ENCODE measurements around the gene MUC6. TPM values are rescaled to one million over a fixed set of nuclear protein-coding genes. Genes with fewer than 3 reads are reported as not detected.

MUC6 gene
- polyA plus RNA-seq, 3 donors = 14.8 to 31.8 (median 17.0) TPM

- no peak for DNase-seq (ENCODE audit: extremely low read depth in 1 of 11, low read depth in 9 of 11, low spot score in 4 of 11)
Measured at GRCh38 chr11:1054143-1055108, 17.9 kb upstream of the MUC6 start.

DNA sequence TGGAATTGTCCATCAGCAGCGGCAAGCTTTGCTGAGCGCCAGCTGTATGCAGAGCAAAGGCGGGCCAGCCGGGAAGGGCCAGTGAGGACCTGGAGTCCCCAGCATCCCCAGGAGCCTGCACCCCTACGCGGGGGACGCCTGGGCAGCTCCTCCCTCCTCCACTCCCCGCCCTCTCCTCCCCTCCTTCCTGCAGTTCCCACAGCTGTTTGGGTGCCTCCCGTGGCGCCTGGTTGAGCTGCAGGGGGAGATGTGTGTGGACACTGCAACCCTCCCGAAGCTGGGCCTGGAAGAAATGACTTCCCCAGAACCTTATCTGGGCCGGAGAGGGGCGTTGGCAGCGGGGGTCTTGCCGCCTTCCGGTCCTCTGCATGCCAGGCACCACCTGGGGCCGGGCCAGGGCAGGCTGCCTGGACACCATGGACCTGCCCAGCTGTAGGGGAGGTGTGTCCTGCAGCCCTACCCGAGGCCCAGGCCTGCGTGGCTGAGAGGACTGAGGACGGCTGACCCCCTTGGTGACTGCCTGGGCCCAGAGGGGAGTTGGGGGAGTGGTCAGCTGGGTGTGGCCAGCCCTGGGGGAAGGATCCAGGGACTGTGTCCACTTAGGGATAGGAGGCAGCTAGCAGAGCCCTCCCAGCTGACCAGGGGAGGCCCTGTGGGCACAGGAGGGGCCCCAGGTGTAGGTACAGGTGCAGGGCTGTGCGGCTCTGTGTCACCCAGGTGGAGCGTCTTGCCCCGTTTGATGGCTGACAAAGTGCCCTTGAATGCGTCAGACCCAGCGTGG is 16.8 kb upstream of the MUC6 start:
- DNase-seq (ENCODE audit: extremely low read depth in 1 of 11, low read depth in 9 of 11, low spot score in 4 of 11) = no peak

- DNase-seq (ENCODE audit: extremely low read depth in 1 of 11, low read depth in 9 of 11, low spot score in 4 of 11) = no peak
Measured at GRCh38 chr11:1052133-1053011, 15.9 kb upstream of the MUC6 start.

GRCh38 chr11:1051356-1052132 is 15.0 kb upstream of the MUC6 start:
- DNase-seq (ENCODE audit: extremely low read depth in 1 of 11, low read depth in 9 of 11, low spot score in 4 of 11) = no peak

GRCh38 chr11:1050581-1051355 is 14.2 kb upstream of the MUC6 start:
- peak in 10 of 11 donors; percentile 42 to 61 (median 53) for DNase-seq (ENCODE audit: extremely low read depth in 1 of 11, low read depth in 9 of 11, low spot score in 4 of 11)

DNA sequence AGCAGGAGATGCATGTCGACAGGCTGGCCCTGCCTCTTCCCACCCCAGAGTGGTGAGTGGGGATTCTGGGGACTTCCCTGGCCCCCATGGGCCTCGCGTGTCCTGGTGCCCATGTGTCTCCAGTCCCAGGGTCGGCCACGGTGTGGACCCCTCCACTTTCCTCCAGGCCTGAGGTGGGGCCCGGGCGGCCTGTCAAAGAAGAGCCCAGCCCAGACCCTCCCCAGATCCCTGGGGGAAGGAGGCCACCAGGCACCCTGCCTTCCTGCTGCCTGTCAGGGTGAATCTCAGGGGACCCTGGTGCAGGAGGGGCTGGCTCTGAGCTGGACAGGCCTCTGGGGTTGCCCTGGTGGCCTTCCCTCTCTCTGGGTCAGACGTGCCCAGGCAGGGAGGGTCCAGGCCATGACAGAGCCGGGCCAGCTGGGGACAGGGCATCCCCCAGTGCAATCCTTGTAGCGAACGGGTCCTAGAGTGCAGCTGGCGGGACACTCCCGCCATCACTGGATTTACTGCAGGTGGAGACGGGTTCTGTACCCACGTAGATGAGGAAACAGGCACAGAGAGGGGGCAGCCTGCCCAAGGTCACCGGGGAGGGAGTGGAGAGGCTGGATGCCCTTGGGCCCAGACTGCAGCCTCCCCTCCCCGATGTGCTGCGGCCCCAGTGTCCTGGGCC is 13.5 kb upstream of the MUC6 start:
- no peak for DNase-seq (ENCODE audit: extremely low read depth in 1 of 11, low read depth in 9 of 11, low spot score in 4 of 11)

- no peak for DNase-seq (ENCODE audit: extremely low read depth in 1 of 11, low read depth in 9 of 11, low spot score in 4 of 11)
Measured at GRCh38 chr11:1049431-1049891, 12.9 kb upstream of the MUC6 start.

GRCh38 chr11:1049071-1049405 is 12.5 kb upstream of the MUC6 start:
- no peak for DNase-seq (ENCODE audit: extremely low read depth in 1 of 11, low read depth in 9 of 11, low spot score in 4 of 11)

DNA sequence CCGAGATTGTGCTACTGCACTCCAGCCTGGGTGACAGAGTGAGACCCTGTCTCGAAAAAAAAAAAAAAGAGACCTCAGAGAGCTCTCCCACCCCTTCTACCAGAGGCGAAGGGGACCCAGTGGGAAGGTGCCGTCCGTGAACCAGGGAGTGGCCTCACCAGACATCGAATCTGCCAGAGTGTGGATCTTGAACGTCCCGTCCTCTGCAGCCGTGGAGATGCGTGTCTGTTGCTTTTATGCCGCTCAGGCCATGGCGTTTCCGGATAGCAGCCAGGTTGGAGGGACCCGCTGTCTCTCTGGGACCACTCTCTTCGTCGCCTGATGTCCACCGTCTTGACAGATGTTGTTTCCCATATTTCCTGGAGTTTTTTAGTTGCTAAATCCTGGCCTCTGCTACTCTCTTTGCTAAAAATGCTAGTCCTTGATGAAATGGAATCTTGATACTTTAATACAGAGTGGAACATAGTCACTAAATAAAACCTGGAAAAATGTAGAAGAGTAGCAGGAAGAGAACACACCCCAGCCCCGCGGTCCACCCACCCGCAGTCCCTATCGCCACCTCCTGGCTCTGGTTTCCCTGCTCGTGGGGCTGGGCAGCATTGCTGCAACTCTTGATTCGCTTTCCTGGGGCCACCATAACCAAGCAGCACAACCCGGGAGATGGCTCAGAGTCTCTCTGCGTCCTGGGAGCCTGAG is 12.0 kb upstream of the MUC6 start:
- no peak for DNase-seq (ENCODE audit: extremely low read depth in 1 of 11, low read depth in 9 of 11, low spot score in 4 of 11)

DNA sequence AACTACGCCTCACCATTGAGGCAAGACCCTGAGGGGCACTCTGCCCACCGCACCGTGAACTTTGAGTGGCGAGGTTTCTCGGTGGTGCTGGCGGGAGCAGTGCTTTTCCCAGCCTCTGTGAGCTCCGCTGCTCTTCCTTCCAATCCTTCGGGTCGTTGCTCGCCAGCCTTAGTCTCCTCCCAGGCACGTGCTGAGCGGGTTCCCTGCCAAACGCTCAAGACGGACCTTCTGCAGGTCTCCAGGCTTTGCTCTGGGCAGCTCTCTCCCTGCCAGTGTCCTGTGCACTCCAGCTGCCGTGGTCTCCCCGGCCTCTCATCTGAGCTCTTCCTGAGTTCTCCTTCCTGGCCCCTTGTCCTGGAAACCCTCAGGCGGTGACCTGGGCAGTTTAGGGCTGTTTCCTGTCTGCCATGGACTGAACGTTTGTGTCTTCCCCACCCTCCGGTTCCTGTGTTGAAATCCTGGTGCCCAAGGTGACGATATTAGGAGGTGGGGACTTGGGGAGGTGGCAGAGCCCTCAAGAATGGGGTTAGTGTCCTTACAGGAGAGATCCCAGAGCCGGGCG is 11.2 kb upstream of the MUC6 start:
- DNase-seq (ENCODE audit: extremely low read depth in 1 of 11, low read depth in 9 of 11, low spot score in 4 of 11) = no peak

- DNase-seq (ENCODE audit: extremely low read depth in 1 of 11, low read depth in 9 of 11, low spot score in 4 of 11) = no peak
Measured at GRCh38 chr11:1044160-1044559, 7.6 kb upstream of the MUC6 start.

DNA sequence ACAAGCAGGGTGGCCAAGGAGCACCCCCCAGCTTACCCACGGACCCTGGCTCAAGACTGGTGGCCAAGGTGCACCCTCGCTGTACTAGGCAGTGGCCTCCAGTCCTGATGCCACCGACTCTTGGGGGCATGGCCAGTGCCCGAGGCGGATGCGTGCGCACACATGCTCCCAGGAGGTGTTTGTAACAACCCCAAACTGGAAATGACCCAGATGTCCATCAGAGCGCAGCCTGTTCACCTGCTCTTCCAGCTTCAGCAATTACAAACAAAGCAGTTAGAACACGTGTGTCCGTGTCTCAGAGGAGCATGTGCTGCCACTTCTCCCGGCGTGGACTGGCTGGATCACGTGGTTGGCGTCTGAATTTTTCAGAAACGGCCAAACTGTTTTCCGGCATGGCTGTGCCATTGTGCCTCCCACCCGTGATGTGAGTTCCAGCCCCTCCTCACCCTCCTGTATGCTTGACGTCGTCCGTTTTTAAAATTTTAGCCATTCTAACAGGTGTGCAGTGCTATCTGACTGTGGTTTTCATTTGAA is 7.1 kb upstream of the MUC6 start:
- DNase-seq (ENCODE audit: extremely low read depth in 1 of 11, low read depth in 9 of 11, low spot score in 4 of 11) = no peak

DNA sequence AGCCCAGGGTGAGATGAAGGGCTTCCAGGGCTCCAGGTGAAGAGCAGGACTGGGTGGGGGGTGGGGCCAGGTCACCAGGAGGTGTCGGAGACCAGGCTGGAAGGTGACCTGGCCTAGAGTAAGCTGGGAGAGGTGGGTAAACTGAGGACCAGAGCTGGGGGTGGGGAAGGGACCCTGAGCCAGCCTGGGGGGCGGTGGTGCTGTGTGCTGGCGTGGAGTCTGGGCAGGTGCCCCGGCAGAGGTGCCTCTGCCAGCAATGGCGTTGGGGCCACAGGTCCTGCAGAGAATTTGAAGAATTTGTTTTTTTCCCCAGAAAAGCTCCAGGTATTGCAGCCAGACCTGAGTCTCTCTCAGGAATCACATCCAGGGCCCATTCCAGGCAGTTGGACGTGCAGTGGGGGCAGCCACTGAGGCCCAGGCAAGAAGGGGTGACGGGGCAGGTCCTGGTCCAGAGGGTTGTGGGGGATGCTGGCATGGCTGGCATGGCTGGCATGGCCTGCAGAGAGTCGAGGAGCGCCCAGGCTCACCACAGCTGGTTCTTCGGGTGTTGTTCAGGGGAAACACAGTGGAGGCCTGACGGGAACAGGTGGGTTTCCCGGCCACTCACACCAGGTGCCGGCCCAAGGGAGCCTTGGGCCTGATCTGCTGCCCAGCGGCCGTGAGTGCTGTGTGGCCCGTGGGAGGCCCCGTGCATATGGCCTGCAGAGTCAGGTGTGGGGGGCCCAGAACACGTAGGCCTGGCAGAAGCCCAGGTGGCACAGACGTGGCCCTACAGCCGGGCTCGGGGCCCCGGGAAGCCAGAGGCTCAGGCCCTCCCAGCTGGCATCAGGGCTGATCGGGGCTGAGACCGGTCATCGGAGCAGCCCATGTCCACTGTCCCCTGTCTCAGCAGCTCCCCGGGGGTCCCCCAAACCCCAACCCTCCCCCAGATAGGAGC is 6.4 kb upstream of the MUC6 start:
- DNase-seq (ENCODE audit: extremely low read depth in 1 of 11, low read depth in 9 of 11, low spot score in 4 of 11) = no peak

- no peak for DNase-seq (ENCODE audit: extremely low read depth in 1 of 11, low read depth in 9 of 11, low spot score in 4 of 11)
Measured at GRCh38 chr11:1041936-1042608, 5.6 kb upstream of the MUC6 start.

DNA sequence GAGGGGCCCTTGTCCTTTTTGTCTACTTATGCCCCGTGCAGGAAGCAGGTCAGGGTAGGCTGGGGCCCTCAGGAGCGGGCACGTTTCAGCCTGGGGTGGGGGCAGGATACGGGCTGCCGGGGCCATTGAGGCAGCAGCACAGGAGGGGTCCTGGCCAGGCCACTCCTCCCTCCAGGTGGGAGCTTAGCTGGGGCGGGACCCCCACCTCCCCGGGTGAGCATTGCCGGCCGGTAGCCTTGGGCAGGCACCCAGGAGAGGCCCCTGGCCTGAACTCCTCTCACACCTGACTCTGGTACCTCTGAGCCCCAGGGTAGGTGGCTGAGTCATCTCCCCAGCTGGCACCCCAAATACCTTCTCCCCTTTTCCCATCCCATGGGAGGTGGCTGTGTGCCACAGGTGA is 5.0 kb upstream of the MUC6 start:
- DNase-seq (ENCODE audit: extremely low read depth in 1 of 11, low read depth in 9 of 11, low spot score in 4 of 11) = no peak
